Right atrium auricular region (tissue), 2 donors: ENCODE data around the gene PRSS2. TPM values are rescaled to one million over a fixed set of nuclear protein-coding genes. Genes with fewer than 3 reads are reported as not detected.

Experiments used
- DNase-seq: peaks from one replicate; pipeline ENCODE4 v3.0.0-alpha.2; 2019; ENCODE audit warnings: low spot score
- H3K27ac ChIP-seq, 2 donors: fragments of 200-600 bp; sonication (generic); 1 replicate in 1 of 2; 2 replicates in 1 of 2; pipeline ENCODE4 v1.5.1; 2016 to 2019
- H3K27me3 ChIP-seq, 2 donors: fragments of 200-600 bp; sonication (generic); one replicate each; pipeline versions ENCODE4 v1.5.1 to v1.6.0; 2017 to 2019
- H3K36me3 ChIP-seq: fragments of 200-600 bp; sonication (generic); one replicate; pipeline ENCODE4 v1.5.1; 2016
- H3K4me1 ChIP-seq, 2 donors: fragments of 200-600 bp; sonication (generic); one replicate each; pipeline versions ENCODE4 v1.5.1 to v1.6.0; 2017 to 2019
- H3K4me3 ChIP-seq, 2 donors: fragments of 200-600 bp; sonication (generic); 1 replicate in 1 of 2; 2 replicates in 1 of 2; pipeline ENCODE4 v1.5.1; 2017 to 2019; ENCODE audit warnings: mild to moderate bottlenecking in 1 of 2, moderate library complexity in 1 of 2
- H3K9me3 ChIP-seq, 2 donors: fragments of 200-600 bp; sonication (generic); one replicate each; pipeline ENCODE4 v1.5.1; 2019
- CTCF ChIP-seq, 2 donors: fragments of 200-600 bp; sonication (generic); IDR thresholded peaks; one replicate each; pipeline ENCODE4 v1.5.1; 2019; ENCODE audit warnings: antibody characterized with exemption in 2 of 2
- total RNA-seq, 2 donors: library from RNA; depleted of rRNA; stranded (reverse); fragments of >200 nt; gene quantifications; one replicate each; pipeline ENCODE4 v1.1.0, GENCODE V29; 2016

The PRSS2 gene
- total RNA-seq, 2 donors from 2014 or later = 0.51 TPM; not detected in 1

- H3K27ac ChIP-seq = no peak overlapping the region
- peaks cover 0 to 4% of the 10 kb centered on the region in 2 donors for H3K4me1 ChIP-seq
- no peak overlapping the region for H3K4me3 ChIP-seq
- H3K27me3 ChIP-seq = no peaks in the 10 kb centered on the region
- no peaks in the 10 kb centered on the region for H3K9me3 ChIP-seq
- H3K36me3 ChIP-seq = no peaks in the 10 kb centered on the region
- TF ChIP-seq CTCF (IDR thresholded peaks at IDR 0.05) = no peak
- DNase-seq = no peak
These were observed 16.4 kb downstream of the PRSS2 start for GRCh38 chr7:142787034-142787768.

DNA sequence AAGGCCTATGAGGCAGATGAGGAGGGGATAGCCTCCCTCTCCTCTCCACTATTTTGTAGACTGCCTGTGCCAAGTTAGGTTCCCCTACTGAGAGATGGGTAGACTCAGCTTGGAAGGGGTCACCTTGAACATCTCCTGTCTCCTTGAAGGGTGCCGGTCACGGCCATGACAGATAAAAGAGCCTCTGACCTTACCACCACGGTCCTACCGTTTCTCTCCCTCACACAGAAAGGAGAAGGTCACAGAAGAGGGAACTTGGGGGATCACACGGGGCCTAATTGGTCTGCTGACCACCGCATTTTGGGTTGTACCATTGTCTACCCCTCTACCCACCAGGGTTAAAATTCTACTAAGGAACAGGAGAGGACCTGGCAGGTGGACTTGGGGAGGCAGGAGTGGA is 17.0 kb downstream of the PRSS2 start:
- no peaks in the 10 kb centered on the region for H3K9me3 ChIP-seq
- H3K4me1 ChIP-seq = peaks cover 0 to 4% of the 10 kb centered on the region in 2 donors
- no peaks in the 10 kb centered on the region for H3K27me3 ChIP-seq
- no peaks in the 10 kb centered on the region for H3K36me3 ChIP-seq
- no peak overlapping the region for H3K27ac ChIP-seq
- DNase-seq = no peak
- TF ChIP-seq CTCF (IDR thresholded peaks at IDR 0.05) = no peak
- H3K4me3 ChIP-seq = no peak overlapping the region

GRCh38 chr7:142788303-142789289 is 17.8 kb downstream of the PRSS2 start:
- no peaks in the 10 kb centered on the region for H3K4me1 ChIP-seq
- no peak for DNase-seq
- H3K4me3 ChIP-seq = no peak overlapping the region
- no peaks in the 10 kb centered on the region for H3K36me3 ChIP-seq
- H3K9me3 ChIP-seq = no peaks in the 10 kb centered on the region
- no peak for TF ChIP-seq CTCF (IDR thresholded peaks at IDR 0.05)
- no peak overlapping the region for H3K27ac ChIP-seq
- no peaks in the 10 kb centered on the region for H3K27me3 ChIP-seq

- no peaks in the 10 kb centered on the region for H3K4me1 ChIP-seq
- no peaks in the 10 kb centered on the region for H3K36me3 ChIP-seq
- H3K27me3 ChIP-seq = no peaks in the 10 kb centered on the region
- no peak for TF ChIP-seq CTCF (IDR thresholded peaks at IDR 0.05)
- DNase-seq = no peak
- H3K4me3 ChIP-seq = no peak overlapping the region
- no peak overlapping the region for H3K27ac ChIP-seq
- H3K9me3 ChIP-seq = no peaks in the 10 kb centered on the region
These were observed 18.7 kb downstream of the PRSS2 start for GRCh38 chr7:142789441-142789840.

- Histone ChIP-seq H3K4me1 (no peaks in the 10 kb centered on the region), H3K27me3 (no peaks in the 10 kb centered on the region), H3K4me3 (no peak overlapping the region), H3K27ac (no peak overlapping the region), H3K9me3 (no peaks in the 10 kb centered on the region), H3K36me3 (no peaks in the 10 kb centered on the region)
- no peak for TF ChIP-seq CTCF (IDR thresholded peaks at IDR 0.05)
- no peak for DNase-seq
These were observed 19.3 kb downstream of the PRSS2 start for GRCh38 chr7:142790056-142790455.
